GM12878 (cell line): ENCODE data around the gene RNF11. TPM values are rescaled to one million over a fixed set of nuclear protein-coding genes. Genes with fewer than 3 reads are reported as not detected.

Experiments
- ATAC-seq: fragments of 200-7000 bp; cut with Tn5 transposase; 3 replicates; pipeline ENCODE4 v1.9.1; 2020; ENCODE audit warnings: mild to moderate bottlenecking, moderate library complexity
- BruUV-seq: library from RNA; stranded (reverse); fragments of 400-500 nt; replicated peaks from 2 replicates; lab custom pipeline; 2021; lab: Mats Ljungman, UMichigan
- CTCF ChIA-PET: fragments of 300-600 bp; sonication (Branson Sonifier 250); formaldehyde crosslinking; extraction: SDS; loops from one replicate; lab custom pipeline; 2021; ENCODE audit warnings: inconsistent platforms; lab: Yijun Ruan, JAX
- POLR2A ChIA-PET: fragments of 350-600 bp; formaldehyde crosslinking; extraction: SDS; loops from one replicate; lab custom pipeline; 2021; ENCODE audit warnings: inconsistent platforms; lab: Charles Lee
- RAD21 ChIA-PET: fragments of 300-600 bp; sonication (Branson Sonifier 250); formaldehyde crosslinking; loops from one replicate; lab custom pipeline; 2023; ENCODE audit warnings: antibody characterized with exemption; ENCODE audit not compliant: unreplicated experiment; lab: Charles Lee
- SMC1A ChIA-PET: fragments of 300-600 bp; sonication (Branson Sonifier 250); formaldehyde crosslinking; loops from one replicate; lab custom pipeline; 2023; ENCODE audit not compliant: unreplicated experiment, uncharacterized antibody; lab: Charles Lee
- DNase-seq: peaks from one replicate; pipeline ENCODE4 v3.0.0-alpha.2; 2011; ENCODE audit warnings: low read depth, low spot score
- FAIRE-seq: peaks from 3 replicates; lab custom pipeline; 2011; peaks lifted over from hg19 to GRCh38; lab: Jason Lieb, UNC
- H2AFZ ChIP-seq: 2 replicates; pipeline ENCODE4 v1.6.0; 2011; ENCODE audit warnings: low read depth, low read length, control low read depth; ENCODE audit not compliant: control insufficient read depth
- H3K27ac ChIP-seq: 2 replicates; pipeline ENCODE4 v1.5.1; 2011; ENCODE audit warnings: control low read depth; ENCODE audit not compliant: control insufficient read depth, insufficient read depth
- H3K27me3 ChIP-seq, 2 experiments: replicated peaks in 1 of 2; 2 replicates each; pipeline versions ENCODE4 v1.6.0 to v1.6.1; 2011; ENCODE audit warnings: low read length in 1 of 2; ENCODE audit not compliant: control insufficient read depth in 2 of 2, insufficient read depth in 2 of 2
- H3K36me3 ChIP-seq, 2 experiments: 2 replicates each; pipeline ENCODE4 v1.5.1; 2011; ENCODE audit warnings: low read length in 1 of 2; ENCODE audit not compliant: control insufficient read depth in 2 of 2, insufficient read depth in 2 of 2
- H3K4me1 ChIP-seq: 2 replicates; pipeline ENCODE4 v1.6.1; 2011; ENCODE audit warnings: mild to moderate bottlenecking, low read length, moderate library complexity, mixed read lengths; ENCODE audit not compliant: control insufficient read depth, insufficient read depth
- H3K4me2 ChIP-seq: 2 replicates; pipeline ENCODE4 v1.6.0; 2011; ENCODE audit warnings: control low read depth; ENCODE audit not compliant: control insufficient read depth, insufficient read depth
- H3K4me3 ChIP-seq: fragments of 200-600 bp; sonication (generic); 2 replicates; pipeline ENCODE4 v1.5.1; 2016
- H3K79me2 ChIP-seq: 2 replicates; pipeline ENCODE4 v1.6.0; 2011; ENCODE audit warnings: low read length; ENCODE audit not compliant: control insufficient read depth, insufficient read depth
- H3K9ac ChIP-seq: 2 replicates; pipeline ENCODE4 v1.8.0; 2011; ENCODE audit warnings: low read length, control low read depth, mixed read lengths; ENCODE audit not compliant: control insufficient read depth, insufficient read depth
- H3K9me3 ChIP-seq: replicated peaks from 3 replicates; pipeline ENCODE4 v1.5.1; 2011; ENCODE audit warnings: mild to moderate bottlenecking, low read length; ENCODE audit not compliant: control insufficient read depth, insufficient read depth
- H4K20me1 ChIP-seq: 2 replicates; pipeline ENCODE4 v1.6.0; 2011; ENCODE audit not compliant: control insufficient read depth, insufficient read depth
- MEF2B ChIP-seq: fragments of 450-650 bp; IDR thresholded peaks from 2 replicates; pipeline ENCODE4 v1.6.1; 2018; ENCODE audit warnings: mild to moderate bottlenecking, moderate library complexity; ENCODE audit not compliant: partially characterized antibody, poor library complexity, severe bottlenecking
- MTA2 ChIP-seq: fragments of 450-650 bp; IDR thresholded peaks from 2 replicates; pipeline ENCODE4 v1.6.1; 2016; ENCODE audit warnings: low read depth, mild to moderate bottlenecking, moderate library complexity
- PAX5 ChIP-seq: IDR thresholded peaks from 2 replicates; pipeline ENCODE4 v1.6.1; 2011; ENCODE audit warnings: low read depth, low read length, borderline replicate concordance
- PKNOX1 ChIP-seq: fragments of 450-650 bp; IDR thresholded peaks from 2 replicates; pipeline ENCODE4 v1.6.1; 2016; ENCODE audit warnings: mild to moderate bottlenecking
- TCF7 ChIP-seq: IDR thresholded peaks from 2 replicates; pipeline ENCODE4 v1.6.1; 2014; ENCODE audit warnings: antibody characterized with exemption, borderline replicate concordance
- ZBTB33 ChIP-seq: fragments of 450-650 bp; IDR thresholded peaks from 2 replicates; pipeline ENCODE4 v1.6.1; 2017; ENCODE audit warnings: mild to moderate bottlenecking
- ZBTB40 ChIP-seq: fragments of 450-650 bp; IDR thresholded peaks from 2 replicates; pipeline ENCODE4 v1.6.1; 2016; ENCODE audit warnings: mild to moderate bottlenecking, moderate library complexity, borderline replicate concordance
- whole genome bisulfite sequencing: methylation state at CpG from one replicate; pipeline ENCODE4 v1.1.6; 2016; ENCODE audit warnings: low lambda C conversion rate; ENCODE audit not compliant: insufficient replicate concordance, insufficient coverage; ENCODE audit errors: missing lambda C conversion rate; 5-methylcytosine and 5-hydroxymethylcytosine counted together
- in situ Hi-C: fragments of 300-500 bp; cut with MboI; formaldehyde crosslinking; loops from 9 replicates; pipeline ENCODE4 v1.14.3; 2018; ENCODE audit warnings: mixed read lengths
- intact Hi-C: fragments of 100-400 bp; cut with micrococcal nuclease; formaldehyde crosslinking; loops from one replicate; pipeline ENCODE4 v1.14.2; 2022; ENCODE audit not compliant: unreplicated experiment
- polyA plus RNA-seq, 11 experiments: library from polyadenylated mRNA; depleted of rRNA in 4 of 11; unstranded in 6 of 11; stranded (reverse) in 5 of 11; fragments of >200 nt; fragmentation: Nextera tagmentation in 4 of 11; fragmentation: Illumina TruSeq in 1 of 11; extraction: Ambion mirVana in 4 of 11; extraction: Trizol in 1 of 11; gene quantifications; 1 replicate in 1 of 11; 2 replicates in 10 of 11; pipeline versions ENCODE4 v1.2.1 to v1.2.3, GENCODE V29; 2011 to 2016; ENCODE audit warnings: inconsistent platforms in 2 of 11, missing spikeins in 2 of 11, low read depth in 1 of 11
- total RNA-seq, 4 experiments: library from RNA; depleted of rRNA in 3 of 4; stranded (reverse); fragments of >200 nt in 3 of 4; fragmentation: Illumina TruSeq in 1 of 4; extraction: Trizol in 1 of 4; gene quantifications; 2 replicates each; pipeline versions ENCODE4 v1.2.1 to v1.2.3, GENCODE V29; 2013 to 2021

RNF11 gene
- total and polyA plus RNA-seq, 10 of the 15 experiments (the other 5 are each of a cell fraction or from before 2014, with no cell fraction given), result 9.5 to 43.6 (median 32.3) TPM

- H3K4me3 ChIP-seq, result no peak overlapping the region
- no peak overlapping the region for H3K4me2 ChIP-seq
- no peaks in the 10 kb centered on the region for H3K79me2 ChIP-seq
- RAD21 ChIA-PET, result no interaction called here
- H3K36me3 ChIP-seq, result no peaks in the 10 kb centered on the region; a peak in 1 of 4 replicates
- DNase-seq (no peak), ATAC-seq (no peak)
- no peaks in the 10 kb centered on the region for H4K20me1 ChIP-seq
- H2AFZ ChIP-seq, result no peak overlapping the region
- H3K9me3 ChIP-seq, result no peaks in the 10 kb centered on the region
- POLR2A ChIA-PET, result no interaction called here
- H3K9ac ChIP-seq, result no peak overlapping the region
- in situ Hi-C loops, result no loop called here
- BruUV-seq, result no TSS peak
- CTCF ChIA-PET, result interaction anchor here (1.5 kb wide), 1 partner anchor 20 kb away, joined by 5 read pairs; no protein-coding TSS in a partner anchor
- no peaks in the 10 kb centered on the region for H3K4me1 ChIP-seq
- intact Hi-C loops, result no loop called here
- SMC1A ChIA-PET, result interaction anchor here (1.0 to 1.2 kb wide), 2 partner anchors 29 to 44 kb away, joined by 3 read pairs; no protein-coding TSS in a partner anchor
- H3K27ac ChIP-seq, result no peak overlapping the region
- WGBS, result 86% methylated on average over 7 of the region's 7 CpGs
- TF ChIP-seq PKNOX1 (no peak), PAX5 (peak; percentile 27; the same call in 1 of the 2 replicates)
- TF ChIP-seq, all 136 proteins: peak for 1
- FAIRE-seq, result no peak
- H3K27me3 ChIP-seq, result no peaks in the 10 kb centered on the region
Observed at GRCh38 chr1:51276286-51276685, 40.2 kb downstream of the RNF11 start.

GRCh38 chr1:51280321-51280978 is 44.4 kb downstream of the RNF11 start:
- BruUV-seq, result no TSS peak
- CTCF ChIA-PET, result interaction anchor here (1.0 to 1.5 kb wide), 2 partner anchors 15 to 88 kb away, joined by 3 to 4 read pairs; no protein-coding TSS in a partner anchor
- 81% methylated on average over 4 of the region's 4 CpGs for WGBS

More at GRCh38 chr1:51280321-51280978, 44.4 kb downstream of the RNF11 start:
- TF ChIP-seq ZBTB33, result no peak
- no peak for TF ChIP-seq TCF7
- no peak for TF ChIP-seq MTA2
- TF ChIP-seq MEF2B, result no peak
- no peak for TF ChIP-seq ZBTB40
- ATAC-seq (no peak), DNase-seq (no peak), FAIRE-seq (no peak)
- no peak overlapping the region for H3K27ac ChIP-seq
- H3K9me3 ChIP-seq, result no peaks in the 10 kb centered on the region
- H3K9ac ChIP-seq, result no peak overlapping the region
- peaks cover 27% of the 10 kb centered on the region for H3K4me1 ChIP-seq
- in situ Hi-C loops (no loop called here), intact Hi-C loops (no loop called here)
- H3K79me2 ChIP-seq, result no peaks in the 10 kb centered on the region
- no peak overlapping the region for H2AFZ ChIP-seq
- no peaks in the 10 kb centered on the region for H3K27me3 ChIP-seq
- ChIA-PET RAD21 (no interaction called here), SMC1A (interaction anchor here (0.9 to 3.2 kb wide), 3 partner anchors 9 to 45 kb away, joined by 3 to 11 read pairs (median 7); no protein-coding TSS in a partner anchor), POLR2A (interaction anchor here (1.1 kb wide), 1 partner anchor 11 kb away, joined by 4 read pairs; no protein-coding TSS in a partner anchor)
- H3K4me2 ChIP-seq, result no peak overlapping the region
- no peaks in the 10 kb centered on the region for H4K20me1 ChIP-seq
- no peaks in the 10 kb centered on the region; a peak in 1 of 4 replicates for H3K36me3 ChIP-seq
- no peak overlapping the region for H3K4me3 ChIP-seq
